BE2C (cell line): Measurements from ENCODE around the gene FAM89A.

Source experiments
- DNase-seq: peaks from one replicate; pipeline ENCODE4 v3.0.0-alpha.2; 2020
- H3K27me3 ChIP-seq: fragments of 250-450 bp; sonication (Bioruptor Pico); 2 replicates; pipeline ENCODE4 v1.5.1; 2020; ENCODE audit warnings: mild to moderate bottlenecking
- H3K36me3 ChIP-seq: fragments of 250-450 bp; sonication (Bioruptor Pico); 2 replicates; pipeline ENCODE4 v1.5.1; 2020; ENCODE audit warnings: mild to moderate bottlenecking
- H3K4me1 ChIP-seq: fragments of 250-450 bp; sonication (Bioruptor Pico); 2 replicates; pipeline ENCODE4 v1.5.1; 2020
- H3K4me3 ChIP-seq: 2 replicates; pipeline ENCODE4 v1.5.1; 2011; ENCODE audit warnings: low read depth, low read length
- H3K9me3 ChIP-seq: fragments of 250-450 bp; sonication (Bioruptor Pico); 2 replicates; pipeline ENCODE4 v1.5.1; 2020
- TF ChIP-seq, protein P1 (sequence below): IDR thresholded peaks from 2 replicates; pipeline ENCODE4 v1.5.1; 2012; ENCODE audit warnings: mild to moderate bottlenecking, low read depth, low read length

The FAM89A gene

GRCh38 chr1:231075020-231075419 lies 35.0 kb upstream of the FAM89A start:
- Histone ChIP-seq H3K27me3 (no peaks in the 10 kb centered on the region), H3K9me3 (no peaks in the 10 kb centered on the region), H3K4me3 (no peak overlapping the region), H3K4me1 (no peaks in the 10 kb centered on the region), H3K36me3 (no peaks in the 10 kb centered on the region)
- TF ChIP-seq, protein P1, sequence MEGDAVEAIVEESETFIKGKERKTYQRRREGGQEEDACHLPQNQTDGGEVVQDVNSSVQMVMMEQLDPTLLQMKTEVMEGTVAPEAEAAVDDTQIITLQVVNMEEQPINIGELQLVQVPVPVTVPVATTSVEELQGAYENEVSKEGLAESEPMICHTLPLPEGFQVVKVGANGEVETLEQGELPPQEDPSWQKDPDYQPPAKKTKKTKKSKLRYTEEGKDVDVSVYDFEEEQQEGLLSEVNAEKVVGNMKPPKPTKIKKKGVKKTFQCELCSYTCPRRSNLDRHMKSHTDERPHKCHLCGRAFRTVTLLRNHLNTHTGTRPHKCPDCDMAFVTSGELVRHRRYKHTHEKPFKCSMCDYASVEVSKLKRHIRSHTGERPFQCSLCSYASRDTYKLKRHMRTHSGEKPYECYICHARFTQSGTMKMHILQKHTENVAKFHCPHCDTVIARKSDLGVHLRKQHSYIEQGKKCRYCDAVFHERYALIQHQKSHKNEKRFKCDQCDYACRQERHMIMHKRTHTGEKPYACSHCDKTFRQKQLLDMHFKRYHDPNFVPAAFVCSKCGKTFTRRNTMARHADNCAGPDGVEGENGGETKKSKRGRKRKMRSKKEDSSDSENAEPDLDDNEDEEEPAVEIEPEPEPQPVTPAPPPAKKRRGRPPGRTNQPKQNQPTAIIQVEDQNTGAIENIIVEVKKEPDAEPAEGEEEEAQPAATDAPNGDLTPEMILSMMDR, result no peak
- DNase-seq, result no peak

DNA sequence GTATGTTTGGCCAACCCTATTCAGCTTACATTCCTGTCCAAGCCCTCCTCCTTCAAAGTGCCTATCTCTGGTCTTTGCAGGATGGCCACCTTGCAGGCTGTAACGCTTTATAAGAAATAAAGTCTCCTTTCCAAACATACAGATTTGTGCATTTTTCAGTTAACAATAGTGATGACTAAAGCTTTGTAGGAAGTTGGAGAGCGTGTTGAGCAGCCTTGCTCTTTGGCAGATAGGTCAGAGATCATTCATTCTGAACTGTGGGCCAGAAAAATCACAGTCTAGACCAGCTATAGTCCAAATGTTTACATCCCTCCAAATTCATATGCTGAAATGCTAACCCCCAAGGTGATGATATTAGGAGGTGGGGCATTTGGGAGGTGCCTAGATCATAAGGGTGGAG lies 34.0 kb upstream of the FAM89A start:
- no peaks in the 10 kb centered on the region for H3K9me3 ChIP-seq
- TF ChIP-seq, protein P1, result no peak
- no peaks in the 10 kb centered on the region for H3K36me3 ChIP-seq
- no peak for DNase-seq
- H3K4me3 ChIP-seq, result no peak overlapping the region
- H3K27me3 ChIP-seq, result no peaks in the 10 kb centered on the region
- no peaks in the 10 kb centered on the region for H3K4me1 ChIP-seq

DNA sequence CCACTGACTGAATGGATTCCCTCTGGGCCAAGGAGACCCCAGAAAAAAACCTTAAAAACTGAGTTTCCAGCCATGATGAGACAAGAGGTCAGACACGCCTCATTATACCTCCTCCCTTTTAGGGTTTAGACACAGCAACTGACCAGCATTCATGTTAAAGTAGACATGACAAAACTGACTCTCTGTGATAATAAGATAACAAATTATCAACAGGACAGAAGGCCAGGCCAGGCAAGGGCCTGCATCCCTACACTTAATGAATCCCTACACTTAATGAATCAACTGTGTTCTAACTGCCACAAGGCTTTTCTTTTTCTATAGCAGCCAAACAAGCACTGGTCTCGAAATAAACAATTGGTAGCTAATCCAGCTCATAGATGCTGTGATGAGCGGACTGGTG lies 33.3 kb upstream of the FAM89A start:
- H3K36me3 ChIP-seq, result no peaks in the 10 kb centered on the region

DNA sequence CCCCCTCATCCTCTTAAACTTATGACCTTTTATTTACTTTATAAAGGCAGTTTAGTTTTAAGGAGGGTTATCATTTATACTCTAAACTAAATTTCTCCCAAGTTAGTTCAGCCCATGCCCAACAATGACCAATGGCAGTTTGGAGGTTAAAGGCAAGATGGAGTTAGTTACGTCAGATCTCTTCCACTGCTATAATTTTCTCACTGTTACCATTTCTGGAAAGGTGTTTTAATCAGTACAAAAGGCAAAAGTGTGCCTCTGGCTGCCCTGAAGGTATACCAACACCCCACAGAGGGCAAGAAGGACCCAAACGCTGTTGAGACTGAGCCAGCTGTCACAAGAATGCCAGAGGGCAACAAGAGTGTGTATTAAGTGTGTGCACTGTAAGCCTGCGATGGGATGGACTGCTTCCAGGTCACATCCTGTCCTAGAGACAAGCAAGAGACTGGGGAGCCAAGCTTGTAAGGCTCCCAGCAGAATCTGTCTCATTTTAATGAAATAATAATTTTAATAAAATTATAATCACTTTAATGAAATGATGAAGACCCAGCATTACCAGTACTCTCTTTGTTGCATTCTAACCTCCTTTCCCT lies 32.5 kb upstream of the FAM89A start:
- DNase-seq, result no peak
- no peak overlapping the region for H3K4me3 ChIP-seq

More for the DNA sequence above, 33.3 kb upstream of the FAM89A start:
- no peak overlapping the region for H3K4me3 ChIP-seq
- TF ChIP-seq, protein P1, result no peak
- no peaks in the 10 kb centered on the region for H3K4me1 ChIP-seq
- no peaks in the 10 kb centered on the region for H3K9me3 ChIP-seq
- no peak for DNase-seq
- H3K27me3 ChIP-seq, result no peaks in the 10 kb centered on the region

DNA sequence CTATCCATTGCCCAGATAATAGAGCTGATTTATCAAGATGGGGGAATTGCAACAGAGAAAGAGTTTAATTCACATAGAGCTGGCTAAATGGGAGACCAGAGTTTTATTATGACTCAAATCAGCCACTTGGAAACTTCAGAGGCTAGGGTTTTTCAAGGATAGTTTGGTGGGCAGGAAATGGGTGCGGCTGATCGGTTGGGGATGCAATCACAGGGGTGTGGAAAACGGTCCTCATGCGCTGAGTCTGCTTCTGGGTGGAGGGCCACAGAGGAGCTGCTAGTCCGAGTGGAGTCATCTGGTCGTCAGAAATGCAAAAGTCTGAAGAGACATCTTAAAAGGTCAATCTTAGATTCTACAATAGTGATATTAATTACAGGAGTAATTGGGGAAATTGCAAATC lies 32.0 kb upstream of the FAM89A start:
- TF ChIP-seq, protein P1, result no peak
- DNase-seq, result no peak
- Histone ChIP-seq H3K27me3 (no peaks in the 10 kb centered on the region), H3K4me1 (no peaks in the 10 kb centered on the region), H3K9me3 (no peaks in the 10 kb centered on the region), H3K36me3 (no peaks in the 10 kb centered on the region), H3K4me3 (no peak overlapping the region)

More for the DNA sequence above, 32.5 kb upstream of the FAM89A start:
- Histone ChIP-seq H3K9me3 (no peaks in the 10 kb centered on the region), H3K27me3 (no peaks in the 10 kb centered on the region), H3K36me3 (no peaks in the 10 kb centered on the region), H3K4me1 (no peaks in the 10 kb centered on the region)
- TF ChIP-seq, protein P1, result no peak

- no peak for DNase-seq
- H3K9me3 ChIP-seq, result no peaks in the 10 kb centered on the region
These were observed 30.8 kb upstream of the FAM89A start for GRCh38 chr1:231070758-231071444.

More at GRCh38 chr1:231070758-231071444, 30.8 kb upstream of the FAM89A start:
- Histone ChIP-seq H3K4me1 (no peaks in the 10 kb centered on the region), H3K27me3 (no peaks in the 10 kb centered on the region), H3K36me3 (no peaks in the 10 kb centered on the region), H3K4me3 (no peak overlapping the region)
- TF ChIP-seq, protein P1, result no peak
